Lung (tissue), 12 donors: ENCODE results near the gene CCR8. TPM values are rescaled to one million over a fixed set of nuclear protein-coding genes. Genes with fewer than 3 reads are reported as not detected.

Source experiments
- ATAC-seq: fragments of 200-7000 bp; cut with Tn5 transposase; one replicate; pipeline ENCODE4 v1.9.1; 2020; ENCODE audit warnings: moderate number of reproducible peaks; ENCODE audit not compliant: insufficient read depth, low FRiP score
- DNase-seq, 3 donors: peaks; one replicate each; pipeline ENCODE4 v3.0.0-alpha.2; 2013 to 2017
- H3K27ac ChIP-seq, 2 donors: one replicate each; pipeline ENCODE4 v1.5.1; 2013; ENCODE audit warnings: mild to moderate bottlenecking in 2 of 2, moderate library complexity in 2 of 2, control low read depth in 1 of 2, inconsistent platforms in 1 of 2, low read depth in 1 of 2, low read length in 1 of 2
- H3K27me3 ChIP-seq, 3 donors: one replicate each; pipeline ENCODE4 v1.5.1; 2013; ENCODE audit warnings: low read length in 2 of 3; ENCODE audit not compliant: control insufficient read depth in 3 of 3, insufficient read depth in 3 of 3
- H3K36me3 ChIP-seq, 4 donors: one replicate each; pipeline ENCODE4 v1.5.1; 2013; ENCODE audit warnings: low read length in 4 of 4, mild to moderate bottlenecking in 1 of 4, moderate library complexity in 1 of 4; ENCODE audit not compliant: control insufficient read depth in 4 of 4, insufficient read depth in 4 of 4
- H3K4me1 ChIP-seq, 5 donors: one replicate each; pipeline ENCODE4 v1.5.1; 2013; ENCODE audit warnings: low read length in 5 of 5, mild to moderate bottlenecking in 2 of 5, moderate library complexity in 1 of 5; ENCODE audit not compliant: control insufficient read depth in 5 of 5, insufficient read depth in 5 of 5
- H3K4me3 ChIP-seq: one replicate; pipeline ENCODE4 v1.5.1; 2013; ENCODE audit warnings: mild to moderate bottlenecking, control low read depth, moderate library complexity
- H3K9ac ChIP-seq, 2 donors: one replicate each; pipeline ENCODE4 v1.5.1; 2013; ENCODE audit warnings: low read length in 2 of 2, control low read depth in 1 of 2; ENCODE audit not compliant: insufficient read depth in 1 of 2
- H3K9me3 ChIP-seq, 4 donors: one replicate each; pipeline ENCODE4 v1.5.1; 2013; ENCODE audit warnings: low read length in 3 of 4, mild to moderate bottlenecking in 1 of 4, moderate library complexity in 1 of 4; ENCODE audit not compliant: control insufficient read depth in 4 of 4, insufficient read depth in 3 of 4
- CTCF ChIP-seq: IDR thresholded peaks from 2 replicates; pipeline ENCODE4 v1.5.1; 2012; ENCODE audit warnings: mild to moderate bottlenecking; ENCODE audit errors: control extremely low read depth, extremely low read depth
- WGBS, 2 donors: extraction: QIAGEN DNeasy Blood & Tissue Kit; methylation state at CpG; one replicate each; pipeline ENCODE4 v1.1.7; 2013; 5-methylcytosine and 5-hydroxymethylcytosine counted together
- polyA plus RNA-seq, 2 donors: library from polyadenylated mRNA; stranded (reverse); fragments of 200-250 nt; gene quantifications; one replicate each; pipeline ENCODE4 v1.2.1, GENCODE V29; 2013
- total RNA-seq, 2 donors: library from RNA; depleted of rRNA in 1 of 2; stranded (reverse); fragments of >200 nt in 1 of 2; gene quantifications; one replicate each; pipeline ENCODE4 v1.2.1, GENCODE V29; 2014 to 2021
- donor health status: control.
- donor health status: control.
- donor health status: Bipolar disorder and iron deficiency.
- donor health status: healthy.
- donor health status: DM: yes; HTN: yes; CAD: no.

Gene CCR8
- total and polyA plus RNA-seq, 4 donors = 0.06 TPM; not detected in 3

DNA sequence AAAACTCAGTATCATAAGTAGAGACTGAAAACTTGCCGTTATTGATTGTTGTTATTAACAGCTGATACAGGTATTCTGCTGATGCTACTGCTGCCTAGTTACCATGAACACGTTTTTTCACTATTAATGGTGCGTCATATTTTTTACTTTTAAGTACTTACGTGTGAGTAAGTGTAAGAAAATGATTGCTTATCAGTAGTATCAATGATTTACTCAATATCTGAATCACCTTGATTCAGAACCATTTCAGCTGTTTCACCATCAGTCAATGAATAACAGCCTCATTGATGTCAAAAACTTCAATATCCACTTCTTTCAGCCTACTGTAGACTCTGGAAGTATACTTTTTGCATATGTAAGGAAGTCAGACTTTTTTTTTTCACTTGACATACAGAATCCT, 4.7 kb downstream of the CCR8 start:
- no peak overlapping the region for H3K4me3 ChIP-seq
- no peaks in the 10 kb centered on the region for H3K27me3 ChIP-seq
- peaks cover 0 to 5% (median 0%) of the 10 kb centered on the region in 5 donors for H3K4me1 ChIP-seq
- peaks cover 0 to 2% (median 0%) of the 10 kb centered on the region in 4 donors for H3K9me3 ChIP-seq
- ATAC-seq = no peak
- no peak overlapping the region for H3K9ac ChIP-seq
- no peak for TF ChIP-seq CTCF
- DNase-seq = no peak
- H3K27ac ChIP-seq = no peak overlapping the region
- H3K36me3 ChIP-seq = no peaks in the 10 kb centered on the region
- WGBS, 2 donors = 81 to 91% methylated on average over 4 of the region's 4 CpGs

DNA sequence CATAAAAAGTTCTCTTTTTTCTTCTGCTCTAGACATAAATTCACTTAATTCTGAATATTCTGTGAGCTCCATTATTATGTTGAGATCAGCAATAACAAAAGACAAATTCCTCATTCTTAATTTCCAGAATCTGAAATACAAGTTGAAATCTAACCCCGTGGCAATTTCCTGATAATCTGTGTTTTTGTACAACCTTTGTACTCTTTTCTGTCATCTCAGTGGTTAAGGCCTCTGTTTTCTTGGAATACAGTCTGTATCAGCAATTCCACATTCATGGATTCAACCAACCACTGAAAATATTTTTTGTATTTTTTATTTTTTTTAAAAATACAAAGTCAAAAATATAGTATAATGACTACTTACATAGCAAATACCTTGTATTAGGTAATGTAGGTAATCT, 8.7 kb downstream of the CCR8 start:
- DNase-seq (no peak), ATAC-seq (no peak)
- TF ChIP-seq CTCF = no peak
- no peak overlapping the region for H3K9ac ChIP-seq
- no peaks in the 10 kb centered on the region for H3K27me3 ChIP-seq
- no peaks in the 10 kb centered on the region for H3K36me3 ChIP-seq
- H3K4me1 ChIP-seq = peaks cover 0 to 1% (median 0%) of the 10 kb centered on the region in 5 donors
- WGBS, 2 donors = 90 to 94% methylated on average over 1 of the region's 1 CpG
- H3K9me3 ChIP-seq = peaks cover 0 to 2% (median 0%) of the 10 kb centered on the region in 4 donors
- no peak overlapping the region for H3K4me3 ChIP-seq
- no peak overlapping the region for H3K27ac ChIP-seq

- no peaks in the 10 kb centered on the region for H3K4me1 ChIP-seq
- TF ChIP-seq CTCF = no peak
- H3K27ac ChIP-seq = no peak overlapping the region
- DNase-seq (no peak), ATAC-seq (no peak)
- no peak overlapping the region for H3K9ac ChIP-seq
- H3K9me3 ChIP-seq = peaks cover 0 to 2% (median 0%) of the 10 kb centered on the region in 4 donors
- no peak overlapping the region for H3K4me3 ChIP-seq
- H3K36me3 ChIP-seq = no peaks in the 10 kb centered on the region
- no peaks in the 10 kb centered on the region for H3K27me3 ChIP-seq
- 78 to 92% methylated on average over 1 of the region's 1 CpG for WGBS, 2 donors
Measured at GRCh38 chr3:39339086-39339485, 9.6 kb downstream of the CCR8 start.

- H3K4me1 ChIP-seq = peaks cover 0 to 1% (median 0%) of the 10 kb centered on the region in 5 donors
- ATAC-seq (no peak), DNase-seq (no peak)
- no peak overlapping the region for H3K27ac ChIP-seq
- no peaks in the 10 kb centered on the region for H3K36me3 ChIP-seq
- TF ChIP-seq CTCF = no peak
- no peaks in the 10 kb centered on the region for H3K27me3 ChIP-seq
- WGBS, 2 donors = 93 to 100% methylated on average over 1 of the region's 1 CpG
- no peak overlapping the region for H3K9ac ChIP-seq
- no peak overlapping the region for H3K4me3 ChIP-seq
- no peaks in the 10 kb centered on the region for H3K9me3 ChIP-seq
Measured at GRCh38 chr3:39343076-39343717, 13.7 kb downstream of the CCR8 start.
